Skin epidermis (tissue), 12 donors: ENCODE results near the gene IFNA14.
"Not testable (repeated sequence)": the region's sequence is repeated elsewhere in the genome, so short reads cannot be mapped to it uniquely, and the experiment has no call there.

Experiments used
- H3K27ac ChIP-seq, 21 experiments: fragments of 200-600 bp; sonication (generic) in 11 of 21; one replicate each; pipeline ENCODE4 v1.5.0; 2020; ENCODE audit warnings: mild to moderate bottlenecking in 3 of 21, inconsistent platforms in 2 of 21, moderate library complexity in 2 of 21
- H3K4me3 ChIP-seq, 7 experiments: fragments of 200-600 bp; sonication (generic) in 2 of 7; one replicate each; pipeline ENCODE4 v1.5.0; 2020; ENCODE audit warnings: inconsistent platforms in 2 of 7, mild to moderate bottlenecking in 2 of 7, moderate library complexity in 1 of 7

IFNA14 gene

DNA sequence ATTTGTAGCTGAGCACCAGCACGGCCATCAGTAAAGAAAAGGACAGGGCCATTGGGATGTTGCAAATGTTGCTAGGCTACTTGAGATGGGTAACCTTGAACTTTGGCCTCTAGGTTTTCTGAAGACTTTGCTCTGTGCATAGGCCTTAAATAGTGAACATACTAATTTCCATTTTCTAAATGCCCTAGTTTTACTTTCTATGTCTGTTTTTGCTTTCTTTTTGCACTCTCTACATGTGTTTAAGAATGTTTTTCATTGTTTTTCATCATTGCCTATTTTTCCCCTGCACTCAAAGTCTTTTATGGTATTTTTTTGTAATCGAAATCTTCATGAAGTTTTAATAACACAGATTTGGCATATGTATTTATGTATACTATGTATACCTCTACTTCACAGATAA lies 11.7 kb downstream of the IFNA14 start, which contains the start of gene IFNA17:
Gene IFNA17, minus strand, starts transcription at position 101 of the 400 bp plus-strand sequence. Its CDS starts 49 bp downstream, at position 52.
- Histone ChIP-seq H3K27ac (no peak within 1 kb of the TSS), H3K4me3 (no peak within 1 kb of the TSS)

DNA sequence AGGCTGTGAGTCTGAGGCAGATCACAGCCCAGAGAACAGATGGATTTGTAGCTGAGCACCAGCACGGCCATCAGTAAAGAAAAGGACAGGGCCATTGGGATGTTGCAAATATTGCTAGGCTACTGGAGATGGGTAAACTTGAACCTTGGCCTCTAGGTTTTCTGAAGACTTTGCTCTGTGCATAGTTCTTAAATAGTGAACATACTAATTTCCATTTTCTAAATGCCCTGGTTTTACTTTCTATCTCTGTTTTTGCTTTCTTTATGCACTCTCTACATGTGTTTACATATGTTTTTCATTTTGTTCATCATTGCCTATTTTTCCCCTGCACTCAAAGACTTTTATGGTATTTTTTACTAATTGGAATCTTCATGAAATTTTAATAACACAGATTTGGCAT lies 22.6 kb downstream of the IFNA14 start, which contains the start of gene IFNA16:
Gene IFNA16, minus strand, starts transcription at position 101 of the 400 bp plus-strand sequence. Its CDS starts 6 bp downstream, at position 95.
- H3K4me3 ChIP-seq, H3K27ac ChIP-seq: not testable (repeated sequence)

DNA sequence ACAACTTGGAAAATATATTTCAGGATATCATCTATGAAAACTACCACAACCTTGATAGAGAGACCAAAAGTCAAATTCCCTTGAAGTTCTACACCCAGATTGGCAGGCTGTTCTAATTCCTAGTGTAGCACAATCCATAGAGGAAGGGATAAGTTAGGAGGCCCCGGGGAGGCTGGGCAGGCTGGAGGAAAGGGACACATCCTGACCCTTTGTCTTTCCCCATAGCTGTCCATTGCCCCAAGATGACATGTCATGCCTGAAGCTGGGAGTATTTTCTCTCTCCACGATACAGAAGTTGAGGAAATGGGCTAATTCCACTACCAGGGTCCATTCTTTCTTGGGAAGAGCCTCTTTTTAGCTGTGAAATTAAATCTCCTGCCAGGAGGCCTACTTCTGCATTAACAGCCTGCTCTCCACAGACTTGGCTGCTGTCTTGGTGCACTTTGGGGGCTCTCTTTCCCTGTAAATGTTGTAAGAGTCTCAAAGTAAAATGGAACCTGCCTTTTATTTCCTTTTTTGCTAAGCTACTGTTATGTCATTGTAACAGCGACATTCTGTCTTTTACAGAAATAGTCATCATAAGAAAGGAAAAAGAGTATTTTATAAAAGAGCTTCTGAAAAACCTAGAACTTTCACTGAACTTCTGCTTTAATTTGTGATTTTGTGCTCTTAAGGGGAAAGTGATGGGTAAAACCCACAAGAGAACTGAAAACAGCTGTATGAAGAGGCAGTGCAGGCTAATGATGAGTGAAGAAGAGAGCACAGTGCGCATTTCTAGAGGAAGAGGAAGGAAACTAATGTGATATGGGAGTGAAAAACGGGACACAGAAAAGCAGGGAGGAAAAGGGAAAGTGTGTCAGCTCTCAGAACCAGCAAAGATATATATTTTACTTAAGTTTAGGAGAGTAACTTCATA lies 26.1 kb downstream of the IFNA14 start:
- H3K4me3 ChIP-seq, H3K27ac ChIP-seq: not testable (repeated sequence)

DNA sequence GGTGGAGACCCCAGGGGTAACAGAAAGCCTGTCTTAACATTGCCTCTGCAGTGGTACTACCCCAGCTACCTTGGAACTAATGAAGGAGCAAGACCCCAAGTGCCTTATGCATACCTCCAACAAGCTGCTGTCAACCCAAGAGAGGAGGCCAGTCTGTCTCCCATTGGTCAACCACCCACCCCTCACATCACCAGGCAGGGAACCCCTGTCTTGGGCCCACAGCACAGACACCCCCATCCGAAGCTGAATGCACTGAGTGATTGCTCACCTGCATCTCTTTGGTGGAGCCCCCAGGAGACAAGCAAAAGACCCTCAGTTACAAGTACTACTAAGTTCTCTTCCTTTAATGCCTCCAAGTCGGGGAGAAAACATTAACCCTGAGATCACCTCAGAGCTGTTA lies 27.6 kb downstream of the IFNA14 start:
- not testable (repeated sequence) for H3K4me3 ChIP-seq, H3K27ac ChIP-seq

DNA sequence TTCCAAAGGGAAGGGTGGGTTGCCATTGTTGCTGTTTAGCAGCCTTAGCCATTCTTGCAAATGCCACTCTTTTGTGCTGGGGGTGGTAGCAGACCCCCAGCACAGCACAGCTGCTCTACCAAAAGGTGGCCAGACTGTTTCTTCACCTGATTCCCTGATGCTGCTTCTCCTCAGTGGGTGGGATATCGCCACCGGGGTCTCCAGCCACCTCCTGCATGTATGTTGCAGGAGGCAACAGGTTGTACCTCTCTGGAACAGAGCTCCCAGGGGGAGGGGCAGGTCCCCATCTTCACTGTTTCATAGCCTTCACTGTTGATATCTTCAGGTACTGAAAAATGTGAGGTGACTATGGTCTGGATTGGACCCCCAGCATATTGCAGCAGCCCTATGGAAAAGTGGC lies 29.0 kb downstream of the IFNA14 start:
- H3K4me3 ChIP-seq, H3K27ac ChIP-seq: not testable (repeated sequence)

DNA sequence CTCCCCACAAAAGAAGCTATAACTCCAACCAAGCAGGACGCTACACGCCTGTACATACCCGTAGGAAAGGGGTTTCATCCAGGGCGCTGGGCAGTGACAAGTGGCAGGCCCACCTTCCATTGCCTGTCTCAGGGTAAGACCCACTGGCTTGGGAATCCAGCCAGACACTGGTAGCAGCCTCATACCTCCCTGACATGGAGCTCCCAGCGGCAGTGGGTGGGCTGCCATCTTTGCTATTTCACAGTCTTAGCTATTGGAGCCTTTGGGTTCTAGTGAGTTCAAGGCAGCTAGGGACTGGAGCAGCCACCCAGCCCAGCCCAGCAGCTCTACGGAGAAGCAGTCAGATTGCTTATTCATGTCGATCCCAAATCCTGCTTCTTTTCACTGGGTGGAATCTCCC lies 29.5 kb downstream of the IFNA14 start:
- H3K27ac ChIP-seq, result no peak overlapping the region
- no peak overlapping the region for H3K4me3 ChIP-seq

DNA sequence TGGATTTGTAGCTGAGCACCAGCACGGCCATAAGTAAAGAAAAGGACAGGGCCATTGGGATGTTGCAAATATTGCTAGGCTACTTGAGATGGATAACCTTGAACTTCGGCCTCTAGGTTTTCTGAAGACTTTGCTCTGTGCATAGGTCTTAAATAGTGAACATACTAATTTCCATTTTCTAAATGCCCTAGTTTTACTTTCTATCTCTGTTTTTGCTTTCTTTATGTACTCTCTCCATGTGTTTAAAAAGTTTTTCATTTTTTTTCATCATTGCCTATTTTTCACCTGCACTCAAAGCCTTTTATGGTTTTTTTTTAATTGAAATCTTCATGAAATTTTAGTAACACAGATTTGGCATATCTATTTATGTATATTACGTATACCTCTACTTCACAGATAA lies 32.8 kb downstream of the IFNA14 start, which contains the start of gene IFNA10:
Gene IFNA10, minus strand, starts transcription at position 101 of the 400 bp plus-strand sequence. Its CDS starts 46 bp downstream, at position 55.
- H3K4me3 ChIP-seq, H3K27ac ChIP-seq: not testable (repeated sequence)

DNA sequence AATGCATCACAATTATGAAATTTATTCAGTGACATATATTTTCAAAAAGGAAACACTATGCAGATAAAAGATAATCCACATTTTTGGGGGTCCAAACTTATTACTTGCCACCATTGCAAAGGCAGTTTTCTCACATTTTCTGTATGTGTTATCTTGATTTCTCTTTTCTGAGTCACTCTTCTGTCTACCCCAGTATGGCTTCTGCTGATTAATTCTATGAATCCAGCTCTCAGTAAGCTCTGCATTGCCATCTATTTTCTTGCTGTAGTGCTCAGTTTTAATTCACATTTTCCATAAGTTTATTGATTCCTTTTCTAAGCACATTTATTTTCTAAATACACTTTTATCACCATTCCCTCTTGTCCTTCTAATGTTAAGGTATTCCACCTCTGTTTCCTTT lies 34.6 kb downstream of the IFNA14 start:
- H3K4me3 ChIP-seq, result no peak overlapping the region
- H3K27ac ChIP-seq, result no peak overlapping the region

DNA sequence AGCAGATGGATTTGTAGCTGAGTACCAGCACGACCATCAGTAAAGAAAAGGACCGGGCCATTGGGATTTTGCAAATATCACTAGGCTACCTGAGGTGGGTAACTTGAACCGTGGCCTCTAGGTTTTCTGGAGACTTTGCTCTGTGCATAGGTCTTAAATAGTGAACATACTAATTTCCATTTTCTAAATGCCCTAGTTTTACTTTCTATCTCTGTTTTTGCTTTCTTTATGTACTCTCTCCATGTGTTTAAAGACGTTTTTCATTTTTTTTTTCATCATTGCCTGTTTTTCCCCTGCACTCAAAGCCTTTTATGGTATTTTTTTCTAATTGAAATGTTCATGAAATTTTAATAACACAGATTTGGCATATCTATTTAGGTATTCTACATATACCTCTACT lies 37.7 kb downstream of the IFNA14 start, which contains the start of gene IFNA7:
Gene IFNA7, minus strand, starts transcription at position 101 of the 400 bp plus-strand sequence. Its CDS starts 40 bp downstream, at position 61.
- H3K27ac ChIP-seq, H3K4me3 ChIP-seq: not testable (repeated sequence)

DNA sequence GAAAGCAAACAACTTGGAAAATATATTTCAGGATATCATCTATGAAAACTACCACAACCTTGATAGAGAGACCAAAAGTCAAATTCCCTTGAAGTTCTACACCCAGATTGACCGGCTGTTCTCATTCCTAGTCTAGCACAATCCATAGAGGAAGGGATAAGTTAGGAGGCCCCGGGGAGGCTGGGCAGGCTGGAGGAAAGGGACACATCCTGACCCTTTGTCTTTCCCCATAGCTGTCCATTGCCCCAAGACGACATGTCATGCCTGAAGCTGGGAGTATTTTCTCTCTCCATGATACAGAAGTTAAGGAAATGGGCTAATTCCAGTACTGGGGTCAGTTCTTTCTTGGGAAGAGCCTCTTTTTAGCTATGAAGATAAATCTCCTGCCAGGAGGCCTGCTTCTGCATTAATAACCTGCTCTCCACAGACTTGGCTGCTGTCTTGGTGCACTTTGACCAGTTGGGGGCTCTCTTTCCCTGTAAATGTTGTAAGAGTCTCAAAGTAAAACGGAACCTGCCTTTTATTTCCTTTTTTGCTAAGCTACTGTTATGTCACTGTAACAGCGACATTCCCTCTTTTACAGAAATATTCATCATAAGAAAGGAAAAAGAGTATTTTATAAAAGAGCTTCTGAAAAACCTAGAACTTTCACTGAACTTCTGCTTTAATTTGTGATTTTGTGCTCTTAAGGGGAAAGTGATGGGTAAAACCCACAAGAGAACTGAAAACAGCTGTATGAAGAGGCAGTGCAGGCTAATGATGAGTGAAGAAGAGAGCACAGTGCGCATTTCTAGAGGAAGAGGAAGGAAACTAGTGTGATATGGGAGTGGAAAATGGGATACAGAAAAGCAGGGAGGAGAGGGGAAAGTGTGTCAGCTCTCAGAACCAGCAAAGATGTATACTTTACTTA lies 44.7 kb downstream of the IFNA14 start:
- not testable (repeated sequence) for H3K27ac ChIP-seq, H3K4me3 ChIP-seq
